ENCODE measurements around the gene DIP2B. TPM values are rescaled to one million over a fixed set of nuclear protein-coding genes. Genes with fewer than 3 reads are reported as not detected.
"Not testable (repeated sequence)": the region's sequence is repeated elsewhere in the genome, so short reads cannot be mapped to it uniquely, and the experiment has no call there.

Gene DIP2B
- total RNA-seq, 1 donor from 2014 or later = 22.6 TPM

GRCh38 chr12:50518090-50518489, 13.3 kb downstream of the DIP2B start:
- DNase-seq (ENCODE audit: low read depth in 2 of 2) = no peak

DNA sequence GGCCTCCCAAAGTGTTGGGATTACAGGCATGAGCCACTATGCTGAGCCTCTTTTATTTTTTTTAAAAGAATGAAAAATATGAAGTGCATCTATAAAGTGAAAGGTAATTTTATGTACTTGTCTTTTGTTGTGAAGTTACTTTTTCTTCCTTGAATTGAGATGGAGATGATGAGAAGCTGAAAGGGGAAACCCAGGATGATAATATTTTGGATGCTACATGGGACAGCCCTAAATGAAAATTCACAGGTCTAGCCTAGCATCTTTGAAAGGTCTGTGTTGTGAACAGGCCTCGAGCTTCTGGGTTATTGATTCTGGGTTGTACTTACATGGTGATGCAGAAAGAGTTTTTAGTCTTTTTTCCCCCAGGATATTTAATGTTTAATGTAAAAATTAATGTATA, 14.6 kb downstream of the DIP2B start:
- no peak for DNase-seq (ENCODE audit: low read depth in 2 of 2)

DNA sequence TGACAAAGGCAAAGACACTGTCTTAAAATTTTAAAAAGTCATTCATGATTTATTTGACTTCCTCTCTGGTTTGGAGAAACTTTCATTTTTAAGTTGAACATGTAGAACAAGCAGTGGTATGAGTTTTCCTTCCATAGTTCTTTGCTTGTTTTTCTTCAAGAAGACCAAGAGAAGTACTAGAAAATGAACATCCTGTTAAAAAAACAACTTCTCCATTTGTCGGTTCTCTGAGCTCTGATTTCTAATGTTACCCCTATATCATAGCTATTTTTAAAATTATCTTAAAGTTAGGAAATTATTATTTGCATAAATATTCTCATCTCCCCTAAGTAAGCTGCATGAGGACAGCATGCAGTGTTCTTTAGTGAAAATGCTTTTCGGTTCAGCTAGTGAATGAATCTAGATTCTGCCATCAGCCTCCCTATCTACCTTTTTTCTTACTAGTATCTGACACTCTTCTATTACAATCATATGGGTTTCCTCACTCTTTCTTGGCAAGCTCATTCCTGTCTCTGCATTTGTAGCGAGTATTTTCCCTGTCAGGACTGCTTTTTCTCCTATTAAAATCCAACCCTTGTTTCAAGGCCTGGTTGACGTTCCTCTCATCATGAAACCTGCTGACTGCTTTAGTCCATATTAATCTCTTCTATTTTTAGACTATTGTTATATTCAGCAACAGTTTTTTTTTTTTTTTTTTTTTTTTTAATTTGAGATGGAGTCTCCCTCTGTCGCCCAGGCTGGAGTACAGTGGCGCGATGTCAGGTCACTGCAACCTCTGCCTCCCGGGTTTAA, 15.8 kb downstream of the DIP2B start:
- peak; percentile 33 to 64 for DNase-seq (ENCODE audit: low read depth in 2 of 2)

- not testable (repeated sequence) for DNase-seq (ENCODE audit: low read depth in 2 of 2)
Measured at GRCh38 chr12:50521781-50522180, 17.0 kb downstream of the DIP2B start.

- no peak for DNase-seq (ENCODE audit: low read depth in 2 of 2)
Measured at GRCh38 chr12:50523772-50524171, 19.0 kb downstream of the DIP2B start.

DNA sequence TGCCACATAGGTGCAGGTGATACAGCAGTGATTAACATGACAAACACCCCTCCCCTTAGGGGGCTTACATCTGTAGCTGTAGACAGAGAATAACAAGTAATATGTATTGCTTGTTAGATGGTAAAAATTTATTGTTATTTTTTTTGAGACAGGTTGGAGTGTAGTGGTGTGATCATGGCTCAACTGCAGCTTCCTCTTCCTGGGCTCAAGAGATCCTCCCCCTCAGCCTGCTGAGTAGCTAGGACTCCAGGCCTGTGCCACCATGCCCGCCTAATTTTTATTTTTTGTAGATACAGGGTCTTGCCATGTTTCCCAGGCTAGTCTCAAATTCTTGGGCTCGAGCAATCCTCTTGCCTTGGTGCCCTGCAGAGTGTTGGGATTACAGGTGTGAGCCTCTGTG, 19.8 kb downstream of the DIP2B start:
- DNase-seq (ENCODE audit: low read depth in 2 of 2) = no peak

GRCh38 chr12:50525422-50525821, 20.6 kb downstream of the DIP2B start:
- no peak for DNase-seq (ENCODE audit: low read depth in 2 of 2)

- DNase-seq (ENCODE audit: low read depth in 2 of 2) = no peak
Measured at GRCh38 chr12:50527359-50527726, 22.6 kb downstream of the DIP2B start.

DNA sequence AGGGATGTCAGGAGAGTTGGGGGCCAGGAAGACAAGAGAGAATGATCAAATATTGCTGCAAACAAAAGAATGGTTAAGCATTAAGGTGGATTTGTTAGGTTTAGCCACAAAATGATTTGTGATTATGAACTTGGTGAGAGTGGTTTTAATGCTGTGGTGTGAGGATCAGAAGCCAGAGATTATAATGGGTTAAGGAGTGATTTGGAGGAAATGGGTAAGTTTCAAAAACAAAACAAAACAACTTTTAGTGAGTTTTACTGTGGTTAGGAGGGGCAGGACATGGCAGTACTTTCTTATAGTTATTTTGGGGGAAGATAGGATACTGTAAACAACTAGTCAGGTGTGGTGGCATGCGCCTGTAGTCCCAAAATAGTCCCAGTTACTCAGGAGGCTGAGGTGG, 24.0 kb downstream of the DIP2B start:
- DNase-seq (ENCODE audit: low read depth in 2 of 2) = no peak

DNA sequence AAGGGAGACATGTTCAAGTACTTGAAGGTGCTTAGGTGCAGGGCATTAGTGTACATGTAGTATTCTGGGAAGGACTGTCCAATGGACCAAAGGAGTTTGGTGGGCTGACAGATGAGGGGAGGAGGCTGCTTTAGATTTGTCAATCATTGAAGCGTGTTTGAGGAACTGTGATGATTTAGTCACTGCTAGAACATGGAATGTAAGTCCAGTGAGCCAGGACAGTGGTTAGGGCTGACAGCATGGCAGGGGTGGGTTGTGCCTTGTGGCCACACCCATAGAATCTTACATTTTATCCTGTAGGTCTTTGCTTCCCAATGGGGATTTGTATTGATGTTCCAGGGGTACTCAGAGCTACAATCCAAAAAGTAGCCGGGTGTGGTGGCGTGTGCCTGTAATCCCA, 24.6 kb downstream of the DIP2B start:
- no peak for DNase-seq (ENCODE audit: low read depth in 2 of 2)

- no peak for DNase-seq (ENCODE audit: low read depth in 2 of 2)
Measured at GRCh38 chr12:50530532-50530931, 25.7 kb downstream of the DIP2B start.

- DNase-seq (ENCODE audit: low read depth in 2 of 2) = no peak
Measured at GRCh38 chr12:50533203-50533584, 28.4 kb downstream of the DIP2B start.

- DNase-seq (ENCODE audit: low read depth in 2 of 2) = no peak
Measured at GRCh38 chr12:50533971-50534370, 29.2 kb downstream of the DIP2B start.

- DNase-seq (ENCODE audit: low read depth in 2 of 2) = no peak
Measured at GRCh38 chr12:50536831-50537537, 32.2 kb downstream of the DIP2B start.

DNA sequence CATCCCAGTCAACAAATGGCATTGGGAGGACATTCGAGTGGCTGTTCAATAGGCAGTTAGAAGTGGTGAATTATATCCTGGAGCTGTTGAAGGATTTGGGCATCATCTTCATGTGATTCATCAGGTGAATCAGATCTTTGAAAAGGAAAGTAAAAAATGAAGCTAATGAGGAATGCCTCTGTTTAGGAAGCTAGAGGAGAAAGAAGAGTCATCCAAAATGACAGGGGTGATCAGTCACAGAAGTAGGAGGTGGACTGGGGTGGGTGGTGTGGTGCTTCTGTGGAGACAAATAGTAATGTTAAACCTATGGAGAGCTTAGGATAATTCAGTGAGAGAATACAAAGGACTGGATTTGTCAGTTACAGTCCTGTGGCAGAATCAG, 32.7 kb downstream of the DIP2B start:
- peak; percentile 18 to 68 for DNase-seq (ENCODE audit: low read depth in 2 of 2)

GRCh38 chr12:50538182-50538581, 33.4 kb downstream of the DIP2B start:
- no peak for DNase-seq (ENCODE audit: low read depth in 2 of 2)

- DNase-seq (ENCODE audit: low read depth in 2 of 2) = no peak
Measured at GRCh38 chr12:50541139-50541538, 36.4 kb downstream of the DIP2B start.

GRCh38 chr12:50542448-50542847, 37.7 kb downstream of the DIP2B start:
- peak in 1 of 2 donors; percentile 49 for DNase-seq (ENCODE audit: low read depth in 2 of 2)

DNA sequence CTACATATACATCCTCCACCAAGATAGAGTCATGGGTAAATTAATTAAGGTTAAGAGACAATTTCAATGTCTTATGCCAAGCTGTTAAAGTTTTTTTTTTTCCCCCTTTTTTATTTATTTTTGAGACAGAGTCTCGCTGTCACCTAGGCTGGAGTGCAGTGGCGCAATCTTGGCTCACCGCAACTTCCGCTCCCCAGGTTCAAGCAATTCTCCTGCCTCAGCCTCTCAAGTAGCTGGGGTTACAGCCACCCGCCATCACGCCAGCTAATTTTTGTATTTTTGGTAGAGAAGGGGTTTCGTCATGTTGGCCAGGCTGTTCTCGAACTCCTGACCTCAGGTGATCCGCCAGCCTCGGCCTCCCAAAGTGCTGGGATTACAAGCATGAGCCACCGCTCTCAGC, 38.4 kb downstream of the DIP2B start:
- DNase-seq (ENCODE audit: low read depth in 2 of 2) = not testable (repeated sequence)

DNA sequence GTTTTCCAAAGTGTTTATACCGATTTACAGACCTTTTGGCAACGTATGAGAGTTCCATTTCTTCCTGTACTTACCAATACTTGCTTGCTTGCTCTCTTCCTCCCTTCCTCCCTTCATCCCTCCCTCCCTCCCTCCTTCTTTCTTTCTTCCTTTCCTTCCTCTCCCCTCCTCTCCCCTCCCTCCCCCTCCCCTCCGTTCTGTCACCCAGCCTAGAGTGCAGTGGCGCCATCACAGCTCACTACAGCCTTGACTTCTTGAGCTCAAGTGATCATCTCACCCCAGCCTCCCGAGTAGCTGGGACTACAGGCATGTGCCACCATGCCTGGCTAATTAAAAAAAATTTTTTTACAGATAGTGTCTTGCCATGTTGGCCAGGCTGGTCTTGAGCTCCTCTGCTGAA, 40.4 kb downstream of the DIP2B start:
- no peak for DNase-seq (ENCODE audit: low read depth in 2 of 2)

- no peak for DNase-seq (ENCODE audit: low read depth in 2 of 2)
Measured at GRCh38 chr12:50545786-50546185, 41.0 kb downstream of the DIP2B start.

DNA sequence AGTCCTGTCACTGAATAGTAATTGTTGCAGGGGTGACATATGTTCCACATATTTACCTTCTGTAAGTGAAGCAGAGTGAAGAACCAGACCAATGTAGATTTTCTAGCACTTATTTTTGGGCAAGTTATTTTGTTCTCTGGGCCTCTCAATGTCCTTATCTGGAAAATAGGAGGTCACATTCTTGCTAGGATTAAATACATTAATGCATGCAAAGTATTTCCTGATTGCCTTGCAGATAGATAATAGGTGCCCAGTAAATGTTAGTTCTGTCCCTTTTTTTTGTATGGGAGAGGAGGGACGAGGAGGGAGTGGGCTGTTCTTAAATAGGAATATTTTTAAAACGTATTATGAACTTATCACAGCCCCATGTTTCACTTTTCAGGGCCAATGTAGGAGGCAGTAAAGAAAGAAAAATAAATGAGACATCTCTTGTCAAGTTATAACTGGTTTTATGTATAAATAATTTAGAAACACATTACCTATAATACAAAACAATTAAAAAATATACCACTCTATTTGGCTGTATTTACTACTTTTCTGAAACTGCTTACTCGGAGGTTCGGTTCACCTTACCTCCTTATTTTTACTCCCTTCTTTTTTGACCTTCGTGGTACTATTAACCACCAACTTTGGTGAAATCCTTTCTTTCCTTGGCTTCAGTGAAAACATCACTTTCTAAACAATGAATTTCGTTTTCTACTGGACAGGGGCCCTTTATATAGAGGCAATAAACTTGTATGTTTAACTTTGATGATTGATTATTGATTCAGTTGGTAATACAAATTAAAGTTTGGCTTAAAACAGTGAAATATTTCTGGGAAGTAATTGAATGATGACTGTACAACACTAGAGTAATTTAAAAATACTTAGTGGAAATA, 41.9 kb downstream of the DIP2B start:
- no peak for DNase-seq (ENCODE audit: low read depth in 2 of 2)
